HEK293T (cell line): ENCODE results near the gene GPR17.

Source experiments
- BHLHE40 ChIP-seq: fragments of 450-650 bp; IDR thresholded peaks from 2 replicates; pipeline ENCODE4 v1.6.1; 2016; ENCODE audit warnings: mild to moderate bottlenecking, moderate library complexity, borderline replicate concordance
- CTBP1 ChIP-seq: fragments of 450-650 bp; IDR thresholded peaks from 2 replicates; pipeline ENCODE4 v1.6.1; 2016; ENCODE audit warnings: borderline replicate concordance
- FOXA1 ChIP-seq: fragments of 450-650 bp; IDR thresholded peaks from 2 replicates; pipeline ENCODE4 v1.6.1; 2016; ENCODE audit warnings: mild to moderate bottlenecking
- FOXM1 ChIP-seq: fragments of 450-650 bp; IDR thresholded peaks from 2 replicates; pipeline ENCODE4 v1.6.1; 2017; ENCODE audit warnings: mild to moderate bottlenecking, borderline replicate concordance
- L3MBTL2 ChIP-seq: fragments of 450-650 bp; conservative IDR thresholded peaks from 2 replicates; pipeline ENCODE4 v1.6.1; 2016; ENCODE audit warnings: mild to moderate bottlenecking

GRCh38 chr2:127645026-127645394 lies 943 bp upstream of the GPR17 start:
- no peak for TF ChIP-seq CTBP1
- no peak for TF ChIP-seq FOXM1
- no peak for TF ChIP-seq L3MBTL2
- no peak for TF ChIP-seq FOXA1
- TF ChIP-seq BHLHE40, result no peak
